Measurements from ENCODE around the gene TELO2. TPM values are rescaled to one million over a fixed set of nuclear protein-coding genes. Genes with fewer than 3 reads are reported as not detected.

TELO2 gene
- total RNA-seq, 4 donors from 2014 or later: 34.5 to 105 (median 82.4) TPM

DNA sequence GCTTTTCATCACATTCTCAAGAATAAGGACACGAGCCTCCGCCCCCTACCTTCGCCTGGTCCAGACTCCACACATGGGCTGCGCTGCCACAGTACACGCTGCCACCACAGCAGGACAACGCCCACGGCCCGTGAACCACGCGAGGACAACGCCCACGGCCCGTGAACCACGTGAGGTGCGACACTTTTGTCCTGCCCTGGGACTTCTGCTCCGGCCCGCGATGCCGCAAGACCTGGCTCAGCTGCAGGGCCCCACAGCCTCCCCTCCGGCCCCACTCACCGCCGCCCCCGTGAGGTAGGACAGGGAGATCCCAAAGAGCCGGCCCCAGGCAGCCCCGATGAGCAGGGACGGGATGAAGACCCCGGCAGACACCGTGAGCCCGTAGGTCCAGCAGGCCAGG lies 42.9 kb upstream of the TELO2 start:
- no peak overlapping the region for H3K4me3 ChIP-seq
- H3K36me3 ChIP-seq: peaks cover 0 to 93% (median 0%) of the 10 kb centered on the region in 3 donors
- H3K9me3 ChIP-seq: no peaks in the 10 kb centered on the region
- no peak overlapping the region for H3K27ac ChIP-seq
- no peaks in the 10 kb centered on the region for H3K27me3 ChIP-seq
- DNase-seq: no peak
- peaks cover 0 to 7% (median 3%) of the 10 kb centered on the region in 4 donors for H3K4me1 ChIP-seq
- TF ChIP-seq, protein P1, sequence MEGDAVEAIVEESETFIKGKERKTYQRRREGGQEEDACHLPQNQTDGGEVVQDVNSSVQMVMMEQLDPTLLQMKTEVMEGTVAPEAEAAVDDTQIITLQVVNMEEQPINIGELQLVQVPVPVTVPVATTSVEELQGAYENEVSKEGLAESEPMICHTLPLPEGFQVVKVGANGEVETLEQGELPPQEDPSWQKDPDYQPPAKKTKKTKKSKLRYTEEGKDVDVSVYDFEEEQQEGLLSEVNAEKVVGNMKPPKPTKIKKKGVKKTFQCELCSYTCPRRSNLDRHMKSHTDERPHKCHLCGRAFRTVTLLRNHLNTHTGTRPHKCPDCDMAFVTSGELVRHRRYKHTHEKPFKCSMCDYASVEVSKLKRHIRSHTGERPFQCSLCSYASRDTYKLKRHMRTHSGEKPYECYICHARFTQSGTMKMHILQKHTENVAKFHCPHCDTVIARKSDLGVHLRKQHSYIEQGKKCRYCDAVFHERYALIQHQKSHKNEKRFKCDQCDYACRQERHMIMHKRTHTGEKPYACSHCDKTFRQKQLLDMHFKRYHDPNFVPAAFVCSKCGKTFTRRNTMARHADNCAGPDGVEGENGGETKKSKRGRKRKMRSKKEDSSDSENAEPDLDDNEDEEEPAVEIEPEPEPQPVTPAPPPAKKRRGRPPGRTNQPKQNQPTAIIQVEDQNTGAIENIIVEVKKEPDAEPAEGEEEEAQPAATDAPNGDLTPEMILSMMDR (IDR thresholded peaks at IDR 0.05): no peak
- TF ChIP-seq POLR2A (IDR thresholded peaks at IDR 0.05): no peak

DNA sequence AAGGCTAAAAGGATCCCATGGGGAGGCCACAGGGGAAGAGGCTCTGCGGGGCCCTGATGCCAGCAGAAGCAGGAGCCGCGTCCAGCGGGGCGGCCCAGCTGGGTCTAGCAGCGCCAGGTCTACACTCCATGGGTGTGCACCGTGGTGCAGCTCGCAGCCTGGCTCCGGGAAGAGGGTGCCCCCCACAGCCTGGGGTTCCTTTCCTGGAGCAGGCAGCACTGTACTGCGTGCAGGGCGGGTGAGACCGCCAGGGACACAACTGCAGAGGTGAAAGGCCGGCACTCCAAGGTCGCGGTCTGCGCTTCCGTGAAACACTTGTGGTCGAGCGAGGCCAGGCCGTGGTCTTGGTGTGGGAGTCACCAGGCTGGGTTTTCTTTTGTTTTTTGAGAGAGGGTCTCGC lies 42.3 kb upstream of the TELO2 start:
- H3K36me3 ChIP-seq: peaks cover 0 to 93% (median 0%) of the 10 kb centered on the region in 3 donors
- no peak for TF ChIP-seq POLR2A (IDR thresholded peaks at IDR 0.05)
- TF ChIP-seq, protein P1 (IDR thresholded peaks at IDR 0.05): no peak
- H3K4me3 ChIP-seq: no peak overlapping the region
- no peaks in the 10 kb centered on the region for H3K9me3 ChIP-seq
- peaks cover 0 to 2% (median under 1%) of the 10 kb centered on the region in 4 donors for H3K4me1 ChIP-seq
- no peak overlapping the region for H3K27ac ChIP-seq
- no peak for DNase-seq
- no peaks in the 10 kb centered on the region for H3K27me3 ChIP-seq

DNA sequence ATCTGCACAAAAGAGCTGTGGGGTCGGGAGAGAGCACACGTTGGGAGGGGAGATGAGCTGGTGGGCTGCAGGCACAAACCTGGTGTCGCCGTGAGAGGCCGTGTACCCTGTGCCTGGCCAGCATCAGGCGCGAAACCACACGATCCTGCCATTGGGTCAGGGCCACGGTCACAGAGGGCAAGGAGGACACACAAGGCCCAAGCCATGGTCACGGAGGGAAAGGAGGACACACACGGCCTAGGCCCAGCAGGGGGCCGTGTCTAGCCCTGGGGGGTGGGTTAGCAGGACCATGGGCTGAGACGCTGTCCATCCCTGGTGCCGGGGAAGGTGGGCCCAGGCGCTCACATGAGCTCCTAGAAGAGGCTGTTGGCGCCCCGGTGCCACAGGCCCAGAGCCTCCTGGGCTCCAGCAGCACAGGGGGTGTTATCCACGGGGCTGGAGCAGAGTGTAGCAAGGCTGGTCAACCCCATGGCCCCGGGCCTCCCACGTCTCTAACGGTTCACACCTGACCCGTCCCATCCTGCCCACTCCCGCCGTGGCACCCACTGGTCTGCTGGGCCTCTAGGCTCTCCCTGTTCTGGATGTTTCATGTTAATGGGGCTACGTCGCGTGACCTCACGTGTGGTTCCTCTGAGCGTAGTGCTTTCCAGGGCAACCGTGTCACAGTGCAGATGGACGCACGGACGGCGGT lies 41.3 kb upstream of the TELO2 start:
- no peaks in the 10 kb centered on the region for H3K27me3 ChIP-seq
- no peaks in the 10 kb centered on the region for H3K9me3 ChIP-seq
- TF ChIP-seq, protein P1 (IDR thresholded peaks at IDR 0.05): no peak
- no peak for TF ChIP-seq POLR2A (IDR thresholded peaks at IDR 0.05)
- H3K27ac ChIP-seq: no peak overlapping the region
- no peak for DNase-seq
- no peaks in the 10 kb centered on the region for H3K4me1 ChIP-seq
- no peak overlapping the region for H3K4me3 ChIP-seq
- H3K36me3 ChIP-seq: peaks cover 0 to 92% (median 0%) of the 10 kb centered on the region in 3 donors

DNA sequence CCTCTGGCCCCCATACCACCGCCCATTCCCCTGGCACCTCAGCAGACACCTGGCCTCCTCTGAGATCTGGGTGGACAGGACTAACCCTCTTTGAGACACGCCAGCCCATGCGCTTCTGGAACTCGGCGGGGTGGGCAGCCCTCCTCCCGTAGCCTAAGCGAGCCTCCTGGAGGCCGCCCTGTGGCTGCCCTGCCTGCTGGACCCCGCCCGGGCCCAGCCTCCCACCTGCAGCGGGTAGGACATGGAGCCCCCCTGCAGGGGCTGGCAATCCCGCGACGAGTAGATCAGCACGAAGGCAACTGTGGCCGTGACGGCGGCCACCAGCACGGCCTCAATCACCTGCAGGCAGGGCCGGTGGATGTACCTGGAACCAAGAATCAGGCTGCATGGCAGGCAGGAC lies 40.6 kb upstream of the TELO2 start:
- Histone ChIP-seq H3K36me3 (peaks cover 0 to 90% (median 0%) of the 10 kb centered on the region in 3 donors), H3K9me3 (no peaks in the 10 kb centered on the region), H3K4me1 (no peaks in the 10 kb centered on the region), H3K27me3 (no peaks in the 10 kb centered on the region), H3K4me3 (no peak overlapping the region), H3K27ac (no peak overlapping the region)
- no peak for DNase-seq
- TF ChIP-seq POLR2A (IDR thresholded peaks at IDR 0.05): no peak
- TF ChIP-seq, protein P1 (IDR thresholded peaks at IDR 0.05): no peak

DNA sequence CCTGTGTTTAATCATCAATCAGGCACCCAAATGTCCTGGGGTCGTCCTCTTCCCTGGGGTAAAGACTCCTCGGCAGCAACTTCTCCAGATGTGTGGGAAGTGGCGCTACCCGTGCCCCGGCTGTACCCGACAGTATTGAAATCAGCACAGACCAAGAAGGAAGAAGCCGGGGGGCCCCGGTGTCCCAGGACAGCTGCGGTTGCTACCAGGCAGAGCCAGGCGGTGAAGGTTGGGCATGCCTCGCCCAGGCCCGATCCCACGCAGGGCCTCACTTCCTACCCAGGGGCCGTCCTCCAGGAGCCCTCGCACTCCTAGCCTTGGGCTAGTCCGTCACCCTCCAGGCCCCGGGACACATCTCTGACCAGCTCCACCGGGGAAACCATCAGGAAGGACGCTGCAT lies 39.8 kb upstream of the TELO2 start:
- H3K36me3 ChIP-seq: peaks cover 0 to 90% (median 0%) of the 10 kb centered on the region in 3 donors
- H3K27ac ChIP-seq: no peak overlapping the region
- no peaks in the 10 kb centered on the region for H3K27me3 ChIP-seq
- H3K9me3 ChIP-seq: no peaks in the 10 kb centered on the region
- H3K4me3 ChIP-seq: no peak overlapping the region
- TF ChIP-seq POLR2A (IDR thresholded peaks at IDR 0.05): no peak
- TF ChIP-seq, protein P1 (IDR thresholded peaks at IDR 0.05): no peak
- peaks cover 0 to under 1% (median 0%) of the 10 kb centered on the region in 4 donors for H3K4me1 ChIP-seq
- no peak for DNase-seq

Measured in Peyer's patch (tissue), 4 donors.